ENCODE data around the gene BEAN1. TPM values are rescaled to one million over a fixed set of nuclear protein-coding genes. Genes with fewer than 3 reads are reported as not detected.
"Not testable (repeated sequence)": the region's sequence is repeated elsewhere in the genome, so short reads cannot be mapped to it uniquely, and the experiment has no call there.

Gene BEAN1
- total RNA-seq, 1 donor from 2014 or later, result not detected

- H3K4me1 ChIP-seq (ENCODE audit: control insufficient read depth in 3 of 3, insufficient read depth in 3 of 3, low read length in 3 of 3); H3K4me3 ChIP-seq (ENCODE audit: low read length in 3 of 3); H3K36me3 ChIP-seq (ENCODE audit: control insufficient read depth in 3 of 3, insufficient read depth in 3 of 3, low read length in 3 of 3); H3K9ac ChIP-seq (ENCODE audit: low read depth in 1 of 3, low read length in 3 of 3); H3K27ac ChIP-seq (ENCODE audit: low read depth, low read length); H3K27me3 ChIP-seq (ENCODE audit: control insufficient read depth in 3 of 3, insufficient read depth in 3 of 3, low read length in 3 of 3); H3K9me3 ChIP-seq (ENCODE audit: control insufficient read depth in 3 of 3, low read length in 3 of 3): not testable (repeated sequence)
These were observed 69.1 kb downstream of the BEAN1 start for GRCh38 chr16:66496226-66496625.

- H3K27me3 ChIP-seq (ENCODE audit: control insufficient read depth in 3 of 3, insufficient read depth in 3 of 3, low read length in 3 of 3); H3K27ac ChIP-seq (ENCODE audit: low read depth, low read length); H3K4me3 ChIP-seq (ENCODE audit: low read length in 3 of 3); H3K9me3 ChIP-seq (ENCODE audit: control insufficient read depth in 3 of 3, low read length in 3 of 3); H3K9ac ChIP-seq (ENCODE audit: low read depth in 1 of 3, low read length in 3 of 3); H3K4me1 ChIP-seq (ENCODE audit: control insufficient read depth in 3 of 3, insufficient read depth in 3 of 3, low read length in 3 of 3); H3K36me3 ChIP-seq (ENCODE audit: control insufficient read depth in 3 of 3, insufficient read depth in 3 of 3, low read length in 3 of 3): not testable (repeated sequence)
These were observed 70.8 kb downstream of the BEAN1 start for GRCh38 chr16:66497921-66498320.

- not testable (repeated sequence) for H3K36me3 ChIP-seq (ENCODE audit: control insufficient read depth in 3 of 3, insufficient read depth in 3 of 3, low read length in 3 of 3); H3K27ac ChIP-seq (ENCODE audit: low read depth, low read length)
These were observed 74.5 kb downstream of the BEAN1 start for GRCh38 chr16:66501563-66501962.

GRCh38 chr16:66502020-66502913, 75.2 kb downstream of the BEAN1 start:
- no peak overlapping the region for H3K27ac ChIP-seq (ENCODE audit: low read depth, low read length)
- H3K27me3 ChIP-seq (ENCODE audit: control insufficient read depth in 3 of 3, insufficient read depth in 3 of 3, low read length in 3 of 3), result no peaks in the 10 kb centered on the region
- H3K9ac ChIP-seq (ENCODE audit: low read depth in 1 of 3, low read length in 3 of 3), result no peak overlapping the region
- H3K4me3 ChIP-seq (ENCODE audit: low read length in 3 of 3), result no peak overlapping the region
- no peaks in the 10 kb centered on the region for H3K9me3 ChIP-seq (ENCODE audit: control insufficient read depth in 3 of 3, low read length in 3 of 3)
- H3K36me3 ChIP-seq (ENCODE audit: control insufficient read depth in 3 of 3, insufficient read depth in 3 of 3, low read length in 3 of 3), result peaks cover 0 to 4% (median 0%) of the 10 kb centered on the region in 3 donors
- peaks cover 6 to 10% (median 10%) of the 10 kb centered on the region in 3 donors for H3K4me1 ChIP-seq (ENCODE audit: control insufficient read depth in 3 of 3, insufficient read depth in 3 of 3, low read length in 3 of 3)

More at GRCh38 chr16:66501563-66501962, 74.5 kb downstream of the BEAN1 start:
- H3K27me3 ChIP-seq (ENCODE audit: control insufficient read depth in 3 of 3, insufficient read depth in 3 of 3, low read length in 3 of 3); H3K9me3 ChIP-seq (ENCODE audit: control insufficient read depth in 3 of 3, low read length in 3 of 3); H3K4me3 ChIP-seq (ENCODE audit: low read length in 3 of 3); H3K9ac ChIP-seq (ENCODE audit: low read depth in 1 of 3, low read length in 3 of 3): not testable (repeated sequence)
- H3K4me1 ChIP-seq (ENCODE audit: control insufficient read depth in 3 of 3, insufficient read depth in 3 of 3, low read length in 3 of 3), result peaks cover 6 to 10% (median 10%) of the 10 kb centered on the region in 3 donors

- no peak overlapping the region for H3K9ac ChIP-seq (ENCODE audit: low read depth in 1 of 3, low read length in 3 of 3)
- no peak overlapping the region for H3K27ac ChIP-seq (ENCODE audit: low read depth, low read length)
- peaks cover 6 to 10% (median 10%) of the 10 kb centered on the region in 3 donors for H3K4me1 ChIP-seq (ENCODE audit: control insufficient read depth in 3 of 3, insufficient read depth in 3 of 3, low read length in 3 of 3)
- H3K36me3 ChIP-seq (ENCODE audit: control insufficient read depth in 3 of 3, insufficient read depth in 3 of 3, low read length in 3 of 3), result peaks cover 0 to 4% (median 0%) of the 10 kb centered on the region in 3 donors
- H3K9me3 ChIP-seq (ENCODE audit: control insufficient read depth in 3 of 3, low read length in 3 of 3), result no peaks in the 10 kb centered on the region
- H3K4me3 ChIP-seq (ENCODE audit: low read length in 3 of 3), result no peak overlapping the region
- no peaks in the 10 kb centered on the region for H3K27me3 ChIP-seq (ENCODE audit: control insufficient read depth in 3 of 3, insufficient read depth in 3 of 3, low read length in 3 of 3)
These were observed 75.9 kb downstream of the BEAN1 start for GRCh38 chr16:66503030-66503429.

GRCh38 chr16:66503612-66504011, 76.5 kb downstream of the BEAN1 start:
- Histone ChIP-seq H3K9me3 (ENCODE audit: control insufficient read depth in 3 of 3, low read length in 3 of 3) (no peaks in the 10 kb centered on the region), H3K9ac (ENCODE audit: low read depth in 1 of 3, low read length in 3 of 3) (no peak overlapping the region), H3K4me3 (ENCODE audit: low read length in 3 of 3) (no peak overlapping the region), H3K27me3 (ENCODE audit: control insufficient read depth in 3 of 3, insufficient read depth in 3 of 3, low read length in 3 of 3) (no peaks in the 10 kb centered on the region), H3K36me3 (ENCODE audit: control insufficient read depth in 3 of 3, insufficient read depth in 3 of 3, low read length in 3 of 3) (peaks cover 4 to 5% (median 4%) of the 10 kb centered on the region in 3 donors), H3K4me1 (ENCODE audit: control insufficient read depth in 3 of 3, insufficient read depth in 3 of 3, low read length in 3 of 3) (peaks cover 9 to 10% (median 10%) of the 10 kb centered on the region in 3 donors), H3K27ac (ENCODE audit: low read depth, low read length) (no peak overlapping the region)

GRCh38 chr16:66507731-66508239, 80.7 kb downstream of the BEAN1 start:
- no peak overlapping the region for H3K9ac ChIP-seq (ENCODE audit: low read depth in 1 of 3, low read length in 3 of 3)
- H3K27me3 ChIP-seq (ENCODE audit: control insufficient read depth in 3 of 3, insufficient read depth in 3 of 3, low read length in 3 of 3), result no peaks in the 10 kb centered on the region
- H3K27ac ChIP-seq (ENCODE audit: low read depth, low read length), result no peak overlapping the region
- peaks cover 24 to 27% (median 25%) of the 10 kb centered on the region in 3 donors for H3K36me3 ChIP-seq (ENCODE audit: control insufficient read depth in 3 of 3, insufficient read depth in 3 of 3, low read length in 3 of 3)
- no peaks in the 10 kb centered on the region for H3K9me3 ChIP-seq (ENCODE audit: control insufficient read depth in 3 of 3, low read length in 3 of 3)
- H3K4me3 ChIP-seq (ENCODE audit: low read length in 3 of 3), result no peak overlapping the region
- peaks cover 22 to 26% (median 24%) of the 10 kb centered on the region in 3 donors for H3K4me1 ChIP-seq (ENCODE audit: control insufficient read depth in 3 of 3, insufficient read depth in 3 of 3, low read length in 3 of 3)

- no peak overlapping the region for H3K27ac ChIP-seq (ENCODE audit: low read depth, low read length)
- H3K4me3 ChIP-seq (ENCODE audit: low read length in 3 of 3), result no peak overlapping the region
- H3K27me3 ChIP-seq (ENCODE audit: control insufficient read depth in 3 of 3, insufficient read depth in 3 of 3, low read length in 3 of 3), result no peaks in the 10 kb centered on the region
- no peaks in the 10 kb centered on the region for H3K9me3 ChIP-seq (ENCODE audit: control insufficient read depth in 3 of 3, low read length in 3 of 3)
- H3K4me1 ChIP-seq (ENCODE audit: control insufficient read depth in 3 of 3, insufficient read depth in 3 of 3, low read length in 3 of 3), result peaks cover 21 to 25% (median 21%) of the 10 kb centered on the region in 3 donors
- peaks cover 24 to 33% (median 31%) of the 10 kb centered on the region in 3 donors for H3K36me3 ChIP-seq (ENCODE audit: control insufficient read depth in 3 of 3, insufficient read depth in 3 of 3, low read length in 3 of 3)
- no peak overlapping the region for H3K9ac ChIP-seq (ENCODE audit: low read depth in 1 of 3, low read length in 3 of 3)
These were observed 81.3 kb downstream of the BEAN1 start for GRCh38 chr16:66508248-66508913.

- no peak overlapping the region for H3K9ac ChIP-seq (ENCODE audit: low read depth in 1 of 3, low read length in 3 of 3)
- no peak overlapping the region for H3K4me3 ChIP-seq (ENCODE audit: low read length in 3 of 3)
- H3K36me3 ChIP-seq (ENCODE audit: control insufficient read depth in 3 of 3, insufficient read depth in 3 of 3, low read length in 3 of 3), result peaks cover 24 to 36% (median 31%) of the 10 kb centered on the region in 3 donors
- no peaks in the 10 kb centered on the region for H3K27me3 ChIP-seq (ENCODE audit: control insufficient read depth in 3 of 3, insufficient read depth in 3 of 3, low read length in 3 of 3)
- no peaks in the 10 kb centered on the region for H3K9me3 ChIP-seq (ENCODE audit: control insufficient read depth in 3 of 3, low read length in 3 of 3)
- H3K27ac ChIP-seq (ENCODE audit: low read depth, low read length), result no peak overlapping the region
- peaks cover 20 to 29% (median 24%) of the 10 kb centered on the region in 3 donors for H3K4me1 ChIP-seq (ENCODE audit: control insufficient read depth in 3 of 3, insufficient read depth in 3 of 3, low read length in 3 of 3)
These were observed 81.9 kb downstream of the BEAN1 start for GRCh38 chr16:66508914-66509496.
